Inflammatory macrophage treated with lipopolysaccharide for 4 hours (primary cell): ENCODE data around the gene TRIM68.
A peak's percentile ranks its signal among the peaks of the same experiment; 100 is the strongest.

Source experiments
- DNase-seq: peaks from one replicate; pipeline ENCODE4 v3.0.0-alpha.2; 2020

The TRIM68 gene

GRCh38 chr11:4605057-4605456 is 3.0 kb downstream of the TRIM68 start:
- DNase-seq = no peak

GRCh38 chr11:4593739-4594138 is 14.3 kb downstream of the TRIM68 start, which contains the start of gene OR52I1:
Gene OR52I1, plus strand, starts transcription at chr11:4594039. Its CDS starts 0 bp downstream, at chr11:4594039.
- no peak for DNase-seq

GRCh38 chr11:4589017-4589416 is 19.0 kb downstream of the TRIM68 start:
- no peak for DNase-seq

GRCh38 chr11:4581443-4581842 is 26.6 kb downstream of the TRIM68 start, which contains the start of gene OR52I2:
Gene OR52I2, plus strand, starts transcription at chr11:4581743.
- no peak for DNase-seq

GRCh38 chr11:4580124-4580523 is 27.9 kb downstream of the TRIM68 start:
- DNase-seq = no peak

GRCh38 chr11:4578624-4579023 is 29.4 kb downstream of the TRIM68 start:
- no peak for DNase-seq

GRCh38 chr11:4577761-4578160 is 30.3 kb downstream of the TRIM68 start:
- no peak for DNase-seq

GRCh38 chr11:4576880-4577279 is 31.2 kb downstream of the TRIM68 start:
- no peak for DNase-seq

- DNase-seq = no peak
These were observed 39.0 kb downstream of the TRIM68 start for GRCh38 chr11:4569075-4569474.

GRCh38 chr11:4565371-4565770 is 42.7 kb downstream of the TRIM68 start:
- no peak for DNase-seq

GRCh38 chr11:4560467-4560866 is 47.6 kb downstream of the TRIM68 start:
- DNase-seq = no peak

GRCh38 chr11:4559527-4560440 is 48.2 kb downstream of the TRIM68 start:
- DNase-seq = no peak

- peak; percentile 19 for DNase-seq
These were observed 56.6 kb downstream of the TRIM68 start for GRCh38 chr11:4551346-4551979.
